KMS-11 (cell line): ENCODE data around the gene ATP2A3.

Experiments
- H2AFZ ChIP-seq: fragments of 200-600 bp; sonication (generic); 2 replicates; pipeline ENCODE4 v1.6.1; 2016; ENCODE audit warnings: antibody characterized with exemption, mixed run types, low read depth
- H3K27ac ChIP-seq: fragments of 200-600 bp; sonication (generic); 2 replicates; pipeline ENCODE4 v1.6.1; 2016; ENCODE audit warnings: mild to moderate bottlenecking, mixed run types
- H3K27me3 ChIP-seq: fragments of 200-600 bp; sonication (generic); 2 replicates; pipeline ENCODE4 v1.6.1; 2017; ENCODE audit warnings: mild to moderate bottlenecking, low read depth, mixed run types, moderate library complexity; ENCODE audit not compliant: insufficient read depth
- H3K36me3 ChIP-seq: fragments of 200-600 bp; sonication (generic); 2 replicates; pipeline ENCODE4 v1.6.1; 2017; ENCODE audit warnings: mild to moderate bottlenecking, mixed run types; ENCODE audit not compliant: insufficient read depth
- H3K4me1 ChIP-seq: fragments of 200-600 bp; sonication (generic); 2 replicates; pipeline ENCODE4 v1.6.1; 2016; ENCODE audit warnings: mild to moderate bottlenecking, low read depth, mixed run types; ENCODE audit not compliant: poor library complexity, severe bottlenecking
- H3K4me2 ChIP-seq: fragments of 200-600 bp; sonication (generic); 2 replicates; pipeline ENCODE4 v1.7.0; 2016; ENCODE audit warnings: mild to moderate bottlenecking, mixed run types
- H3K4me3 ChIP-seq: fragments of 200-600 bp; sonication (generic); IDR thresholded peaks from 2 replicates; pipeline ENCODE4 v1.6.1; 2017; ENCODE audit warnings: low read depth, low read length, mixed read lengths; ENCODE audit not compliant: insufficient read depth
- H3K79me2 ChIP-seq: fragments of 200-600 bp; sonication (generic); 2 replicates; pipeline ENCODE4 v1.6.1; 2016; ENCODE audit warnings: low read depth, mixed run types; ENCODE audit not compliant: insufficient read depth
- H3K9ac ChIP-seq: fragments of 200-600 bp; sonication (generic); 2 replicates; pipeline ENCODE4 v1.6.1; 2016; ENCODE audit warnings: mild to moderate bottlenecking, mixed run types
- H4K20me1 ChIP-seq: fragments of 200-600 bp; sonication (generic); 2 replicates; pipeline ENCODE4 v1.6.1; 2016; ENCODE audit warnings: mild to moderate bottlenecking, mixed run types; ENCODE audit not compliant: insufficient read depth
- CTCF ChIP-seq: fragments of 200-600 bp; sonication (generic); conservative IDR thresholded peaks from 2 replicates; pipeline ENCODE4 v1.6.1; 2017; ENCODE audit warnings: low read depth, mild to moderate bottlenecking, antibody characterized with exemption, low read length, moderate library complexity, mixed read lengths

ATP2A3 gene

DNA sequence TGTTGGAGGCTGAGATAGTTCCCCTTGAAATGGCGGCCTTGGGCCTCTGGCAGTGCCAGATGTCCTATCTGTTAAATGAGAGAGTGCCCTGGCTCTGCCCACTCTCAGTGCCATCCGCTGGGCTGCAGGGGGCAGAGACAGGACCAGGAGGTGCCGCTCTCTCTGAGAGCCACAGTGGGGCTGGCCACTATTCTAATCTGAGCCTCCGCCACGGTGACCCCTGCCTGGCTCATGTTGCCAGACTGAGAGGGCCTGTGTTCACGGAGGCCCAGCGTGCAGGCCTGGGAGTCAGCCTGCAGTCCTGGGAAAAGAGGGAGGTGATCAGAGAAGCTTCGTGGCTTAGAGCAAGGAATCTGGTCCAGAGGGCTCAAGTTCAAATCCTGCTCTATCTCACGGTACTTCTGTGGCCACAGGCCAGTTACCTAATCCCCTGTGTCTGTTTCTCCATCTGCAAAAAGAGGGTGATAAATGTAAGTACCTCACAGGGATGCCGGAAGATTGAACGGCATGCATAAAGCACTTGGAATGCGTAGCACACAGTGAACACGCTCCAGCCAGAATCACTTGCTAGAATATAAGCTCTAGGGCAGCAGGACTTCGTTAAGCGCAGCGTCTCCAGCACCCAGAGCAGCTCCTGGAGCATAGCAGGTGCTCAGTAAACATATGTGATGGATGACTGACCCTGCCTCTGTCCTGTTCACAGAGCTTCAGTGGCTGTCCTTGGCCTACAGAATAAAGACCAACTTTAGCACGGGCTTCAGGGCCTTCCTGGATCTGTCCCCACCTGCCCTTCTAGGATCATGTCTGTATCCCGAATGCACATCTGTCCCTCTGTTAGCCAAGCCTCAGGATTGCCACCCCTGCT is 6.3 kb downstream of the ATP2A3 start:
- no peaks in the 10 kb centered on the region for H3K36me3 ChIP-seq
- no peak overlapping the region for H2AFZ ChIP-seq
- H3K27ac ChIP-seq: no peak overlapping the region
- no peak for TF ChIP-seq CTCF
- H3K4me3 ChIP-seq: no peak overlapping the region
- H3K79me2 ChIP-seq: peaks cover 27% of the 10 kb centered on the region
- H3K4me1 ChIP-seq: peaks cover 39% of the 10 kb centered on the region
- no peak overlapping the region for H3K9ac ChIP-seq
- H3K27me3 ChIP-seq: no peaks in the 10 kb centered on the region
- H4K20me1 ChIP-seq: no peaks in the 10 kb centered on the region
- H3K4me2 ChIP-seq: no peak overlapping the region

DNA sequence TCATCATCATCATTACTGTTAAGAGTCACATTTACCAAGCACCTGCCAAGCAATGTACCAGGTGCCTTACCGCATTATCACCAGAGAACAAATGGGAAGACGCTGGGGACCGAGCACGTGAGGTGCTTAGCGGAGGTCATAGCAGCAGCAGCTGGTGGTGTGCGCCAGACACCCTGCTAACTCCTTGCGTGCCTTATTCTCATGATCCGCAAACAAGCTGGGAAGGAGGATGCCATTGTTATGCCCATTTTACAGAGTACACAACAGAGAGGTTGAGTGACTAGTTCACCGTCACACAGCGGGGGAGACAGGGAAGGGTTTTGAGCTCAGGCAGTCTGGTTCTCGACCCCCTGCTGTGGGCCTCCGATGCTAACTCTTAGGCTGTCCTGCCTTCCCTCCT is 7.3 kb downstream of the ATP2A3 start:
- TF ChIP-seq CTCF: no peak
- H3K4me1 ChIP-seq: peaks cover 30% of the 10 kb centered on the region
- no peaks in the 10 kb centered on the region for H4K20me1 ChIP-seq

DNA sequence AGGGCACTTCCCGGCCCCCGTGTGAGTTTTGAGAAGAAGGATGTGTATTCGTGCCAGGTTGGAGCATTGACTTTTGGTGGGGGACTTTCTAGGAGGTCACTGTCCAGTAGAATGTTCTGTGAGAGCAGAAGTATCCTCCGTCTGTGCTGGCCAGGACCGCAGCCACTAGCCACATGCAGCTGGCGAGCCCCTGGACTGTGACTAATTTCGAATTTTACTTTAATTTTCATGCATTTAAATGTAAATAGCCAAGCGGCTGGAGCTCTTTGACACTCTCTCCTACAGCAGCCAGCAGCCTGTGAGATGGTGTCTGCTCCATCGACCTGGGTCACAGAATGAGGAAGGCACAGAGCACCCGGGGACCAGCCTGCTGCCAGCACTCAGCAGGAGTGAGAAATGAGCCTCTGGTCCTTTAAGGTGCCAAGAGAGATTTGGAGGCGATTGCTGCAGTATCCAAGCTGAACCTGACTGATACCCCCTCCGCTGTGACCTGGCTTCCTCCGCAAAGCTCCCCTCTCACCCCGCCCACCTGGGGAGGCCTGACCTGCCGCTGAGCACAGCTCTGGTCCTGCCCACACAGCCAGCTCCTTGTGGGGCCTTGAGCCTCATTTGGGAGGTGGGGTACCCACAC is 7.8 kb downstream of the ATP2A3 start:
- H4K20me1 ChIP-seq: no peaks in the 10 kb centered on the region
- no peaks in the 10 kb centered on the region for H3K36me3 ChIP-seq
- H3K27me3 ChIP-seq: no peaks in the 10 kb centered on the region
- H3K27ac ChIP-seq: no peak overlapping the region
- no peak for TF ChIP-seq CTCF
- no peak overlapping the region for H2AFZ ChIP-seq
- H3K4me3 ChIP-seq: no peak overlapping the region
- H3K4me2 ChIP-seq: no peak overlapping the region
- peaks cover 24% of the 10 kb centered on the region for H3K4me1 ChIP-seq
- H3K79me2 ChIP-seq: peaks cover 22% of the 10 kb centered on the region
- H3K9ac ChIP-seq: no peak overlapping the region

More for the DNA sequence above, 7.3 kb downstream of the ATP2A3 start:
- H3K36me3 ChIP-seq: no peaks in the 10 kb centered on the region
- H3K4me2 ChIP-seq: no peak overlapping the region
- H3K27me3 ChIP-seq: no peaks in the 10 kb centered on the region
- no peak overlapping the region for H3K27ac ChIP-seq
- no peak overlapping the region for H2AFZ ChIP-seq
- H3K79me2 ChIP-seq: peaks cover 22% of the 10 kb centered on the region
- no peak overlapping the region for H3K4me3 ChIP-seq
- no peak overlapping the region for H3K9ac ChIP-seq

GRCh38 chr17:3955673-3955988 is 8.6 kb downstream of the ATP2A3 start:
- Histone ChIP-seq H3K79me2 (peaks cover 16% of the 10 kb centered on the region), H3K27ac (no peak overlapping the region), H3K9ac (no peak overlapping the region), H3K4me1 (peaks cover 16% of the 10 kb centered on the region), H2AFZ (no peak overlapping the region), H3K4me2 (no peak overlapping the region), H3K36me3 (no peaks in the 10 kb centered on the region), H4K20me1 (no peaks in the 10 kb centered on the region), H3K27me3 (no peaks in the 10 kb centered on the region), H3K4me3 (no peak overlapping the region)
- no peak for TF ChIP-seq CTCF
